ENCODE results near the gene S100A11. TPM values are rescaled to one million over a fixed set of nuclear protein-coding genes. Genes with fewer than 3 reads are reported as not detected.
A peak's percentile ranks its signal among the peaks of the same experiment; 100 is the strongest.

S100A11 gene
- total RNA-seq, 5 donors from 2014 or later (not counting 1 experiment from before 2014, with no cell fraction given) = 37.3 to 254 (median 195) TPM

DNA sequence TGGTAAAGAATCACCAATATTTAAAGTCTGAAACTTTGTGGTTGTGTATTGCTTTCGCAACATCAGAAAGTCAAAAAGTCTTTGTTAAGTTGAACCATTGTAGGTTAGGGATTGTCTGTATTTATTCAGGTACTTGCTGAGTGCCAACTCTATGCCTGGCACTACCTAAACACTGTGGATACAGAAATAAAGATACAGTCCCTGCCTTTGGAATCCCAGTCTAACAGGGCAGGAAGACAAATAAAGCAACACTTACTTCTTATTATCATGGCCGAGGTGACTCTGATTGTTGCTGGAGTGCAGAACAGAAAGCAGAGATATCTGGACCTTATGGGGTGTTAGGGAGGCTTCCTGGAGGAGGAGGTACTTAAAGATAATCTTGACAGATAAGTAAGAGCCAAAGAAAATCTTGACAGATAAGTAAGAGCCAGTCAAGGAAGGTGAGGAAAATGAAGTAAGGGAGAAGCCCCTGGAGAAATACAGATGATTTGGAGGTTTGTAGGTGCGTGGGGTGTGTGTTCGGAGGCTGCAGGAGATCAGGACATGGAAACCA, 31.4 kb downstream of the S100A11 start:
- Histone ChIP-seq H3K27me3 (replicated peaks in 1 of 2; ENCODE audit: control insufficient read depth in 2 of 2, extremely low read depth in 1 of 2, insufficient read depth in 2 of 2, low read length in 1 of 2) (peaks cover 2 to 3% of the 10 kb centered on the region in 2 experiments), H3K27ac (ENCODE audit: low read length) (no peak overlapping the region), H3K4me1 (ENCODE audit: control insufficient read depth in 1 of 2, extremely low read depth in 1 of 2, insufficient read depth in 2 of 2, low read length in 2 of 2) (no peaks in the 10 kb centered on the region), H3K4me3 (ENCODE audit: control insufficient read depth in 1 of 2, extremely low read depth in 1 of 2, low read length in 1 of 2) (no peak overlapping the region), H3K36me3 (ENCODE audit: control insufficient read depth in 2 of 2, extremely low read depth in 1 of 2, insufficient read depth in 1 of 2, low read length in 1 of 2) (no peaks in the 10 kb centered on the region), H3K9me3 (no peaks in the 10 kb centered on the region)
- H3K27me3 Mint-ChIP-seq = peaks cover 7 to 13% of the 10 kb centered on the region in 2 donors
- H3K27ac Mint-ChIP-seq = no peak overlapping the region
- H3K4me1 Mint-ChIP-seq = peaks cover 0 to 5% (median 0%) of the 10 kb centered on the region in 3 donors
- CTCF ChIA-PET = interaction anchor here (0.6 to 7.7 kb wide), 7 partner anchors 9 to 561 kb away, joined by 3 to 71 read pairs (median 4); no protein-coding TSS in a partner anchor
- DNase-seq = no peak
- no peaks in the 10 kb centered on the region for H3K36me3 Mint-ChIP-seq
- no peaks in the 10 kb centered on the region for H3K9me3 Mint-ChIP-seq
- WGBS (ENCODE audit: insufficient coverage) = 63% methylated on average over 2 of the region's 4 CpGs
- POLR2A ChIA-PET = no interaction called here
- H3K4me3 Mint-ChIP-seq = no peak overlapping the region
- no peak for ATAC-seq (replicated peaks in 1 of 4)

DNA sequence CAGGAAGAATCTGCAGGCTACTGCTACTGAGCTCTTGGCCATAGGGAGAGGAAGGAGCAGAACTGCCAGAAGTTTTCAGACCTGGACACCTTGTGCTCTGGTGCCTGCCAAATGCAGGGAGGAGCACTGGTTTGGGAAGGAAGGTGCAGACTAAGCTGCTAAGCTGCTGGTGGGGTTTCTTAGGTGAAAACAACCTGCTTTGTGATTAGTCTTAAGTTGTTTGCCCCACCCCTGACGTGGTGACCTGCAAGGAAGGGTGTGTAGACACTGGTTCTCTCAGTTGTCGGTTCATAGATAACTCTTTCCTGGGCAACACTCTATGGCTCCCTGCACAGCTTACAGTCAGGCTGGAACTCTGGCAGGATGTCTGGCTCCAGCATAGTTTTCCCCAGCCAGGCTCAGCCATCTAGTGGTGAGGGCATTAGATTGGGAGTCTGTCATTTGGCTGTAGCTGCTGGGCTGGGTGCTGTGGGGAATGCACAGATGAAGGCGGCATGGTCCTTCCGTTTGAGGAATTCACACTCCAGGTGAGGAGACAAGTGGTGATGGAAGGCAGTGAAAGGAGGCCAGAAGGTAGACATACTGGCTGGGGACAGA, 32.9 kb downstream of the S100A11 start:
- no peak for DNase-seq
- no peaks in the 10 kb centered on the region for H3K9me3 Mint-ChIP-seq
- Histone ChIP-seq H3K27ac (ENCODE audit: low read length) (no peak overlapping the region), H3K36me3 (ENCODE audit: control insufficient read depth in 2 of 2, extremely low read depth in 1 of 2, insufficient read depth in 1 of 2, low read length in 1 of 2) (no peaks in the 10 kb centered on the region), H3K4me3 (ENCODE audit: control insufficient read depth in 1 of 2, extremely low read depth in 1 of 2, low read length in 1 of 2) (no peak overlapping the region), H3K4me1 (ENCODE audit: control insufficient read depth in 1 of 2, extremely low read depth in 1 of 2, insufficient read depth in 2 of 2, low read length in 2 of 2) (no peaks in the 10 kb centered on the region), H3K27me3 (replicated peaks in 1 of 2; ENCODE audit: control insufficient read depth in 2 of 2, extremely low read depth in 1 of 2, insufficient read depth in 2 of 2, low read length in 1 of 2) (peaks cover 2 to 3% of the 10 kb centered on the region in 2 experiments), H3K9me3 (no peaks in the 10 kb centered on the region)
- ATAC-seq (replicated peaks in 1 of 4) = no peak
- POLR2A ChIA-PET = no interaction called here
- peaks cover 0 to 5% (median 0%) of the 10 kb centered on the region in 3 donors for H3K4me1 Mint-ChIP-seq
- H3K4me3 Mint-ChIP-seq = no peak overlapping the region
- WGBS (ENCODE audit: insufficient coverage) = 81% methylated on average over 3 of the region's 4 CpGs
- no peaks in the 10 kb centered on the region for H3K36me3 Mint-ChIP-seq
- CTCF ChIA-PET = interaction anchor here (0.7 to 7.7 kb wide), 6 partner anchors 14 to 104 kb away, joined by 3 to 95 read pairs (median 4); no protein-coding TSS in a partner anchor
- H3K27ac Mint-ChIP-seq = no peak overlapping the region
- peaks cover 7 to 9% of the 10 kb centered on the region in 2 donors for H3K27me3 Mint-ChIP-seq

DNA sequence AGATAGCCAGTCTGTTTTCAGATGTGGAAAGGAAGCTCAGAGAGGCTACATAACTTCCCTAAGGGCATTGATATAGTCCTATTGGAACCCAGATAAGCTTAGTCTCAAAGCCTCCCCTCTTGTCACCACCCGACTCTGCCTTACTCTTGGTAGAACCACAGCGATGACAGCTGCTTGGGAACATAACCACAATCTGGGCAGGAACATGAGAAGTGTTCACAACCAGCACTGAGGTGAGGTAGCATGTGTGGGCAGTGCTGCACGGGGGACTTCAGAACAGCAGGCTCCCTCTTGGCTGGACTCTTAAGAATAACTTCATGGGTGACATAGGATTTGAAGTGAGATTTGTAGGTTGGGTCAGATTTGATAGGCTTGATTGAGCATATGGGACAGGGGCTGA, 33.8 kb downstream of the S100A11 start:
- 35% methylated on average over 2 of the region's 3 CpGs for WGBS (ENCODE audit: insufficient coverage)
- H3K4me3 ChIP-seq (ENCODE audit: control insufficient read depth in 1 of 2, extremely low read depth in 1 of 2, low read length in 1 of 2) = no peak overlapping the region
- H3K9me3 ChIP-seq = no peaks in the 10 kb centered on the region
- H3K27me3 ChIP-seq (replicated peaks in 1 of 2; ENCODE audit: control insufficient read depth in 2 of 2, extremely low read depth in 1 of 2, insufficient read depth in 2 of 2, low read length in 1 of 2) = peaks cover 3% of the 10 kb centered on the region in 2 experiments
- ChIA-PET CTCF (interaction anchor here (0.6 to 7.7 kb wide), 10 partner anchors 13 to 103 kb away, joined by 3 to 95 read pairs (median 4); no protein-coding TSS in a partner anchor), POLR2A (no interaction called here)
- H3K36me3 ChIP-seq (ENCODE audit: control insufficient read depth in 2 of 2, extremely low read depth in 1 of 2, insufficient read depth in 1 of 2, low read length in 1 of 2) = no peaks in the 10 kb centered on the region
- Mint-ChIP-seq H3K9me3 (no peaks in the 10 kb centered on the region), H3K27ac (no peak overlapping the region), H3K27me3 (peaks cover 7 to 9% of the 10 kb centered on the region in 2 donors), H3K36me3 (no peaks in the 10 kb centered on the region), H3K4me1 (peaks cover 0 to 5% (median 0%) of the 10 kb centered on the region in 3 donors), H3K4me3 (no peak overlapping the region)
- no peak for DNase-seq
- H3K27ac ChIP-seq (ENCODE audit: low read length) = no peak overlapping the region
- no peaks in the 10 kb centered on the region for H3K4me1 ChIP-seq (ENCODE audit: control insufficient read depth in 1 of 2, extremely low read depth in 1 of 2, insufficient read depth in 2 of 2, low read length in 2 of 2)
- ATAC-seq (replicated peaks in 1 of 4) = no peak

DNA sequence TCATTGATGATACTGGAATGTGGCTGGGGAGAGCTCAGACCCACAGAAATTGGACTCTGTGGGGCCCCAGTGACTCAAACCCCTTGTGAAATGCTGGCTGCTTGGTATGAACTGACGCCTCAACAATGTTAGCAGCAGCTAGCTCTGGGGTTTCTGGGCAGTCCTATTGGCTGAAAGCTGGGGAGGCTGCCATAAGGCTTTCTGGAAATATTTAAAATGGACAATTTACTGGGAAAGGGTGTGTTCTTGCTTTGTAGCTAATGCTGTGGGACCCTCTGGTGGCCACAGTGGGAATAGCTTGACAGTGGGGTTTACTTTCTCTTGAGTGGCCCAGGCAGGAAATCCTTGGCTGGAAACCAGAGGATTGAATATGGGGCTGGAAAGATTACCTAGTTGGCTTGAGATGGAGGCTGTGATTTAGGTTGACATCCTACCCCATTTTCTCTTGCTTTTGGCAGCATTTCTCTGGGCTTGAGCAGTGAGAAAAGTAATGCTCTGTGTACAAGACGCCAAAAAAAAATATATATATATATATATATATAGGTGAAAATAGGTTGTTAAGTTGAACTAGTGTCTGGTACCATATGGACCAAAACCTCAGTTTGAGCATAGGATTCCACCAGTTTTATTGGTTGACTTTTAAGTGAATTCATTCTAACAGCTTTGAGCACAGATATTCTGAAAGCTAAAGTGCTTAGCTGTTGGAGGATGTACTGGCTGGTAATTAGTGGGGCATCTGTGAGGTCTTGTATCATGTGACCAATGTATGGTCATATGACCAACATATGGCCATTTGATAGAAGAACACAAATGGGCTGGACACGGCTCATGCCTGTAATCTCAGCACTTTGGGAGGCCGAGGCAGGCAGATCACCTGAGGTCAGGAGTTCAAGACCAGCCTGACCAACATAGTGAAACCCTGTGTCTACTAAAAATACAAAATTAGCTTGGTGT, 34.9 kb downstream of the S100A11 start:
- peaks cover 7 to 9% of the 10 kb centered on the region in 2 donors for H3K27me3 Mint-ChIP-seq
- no peak overlapping the region for H3K4me3 Mint-ChIP-seq
- H3K4me1 Mint-ChIP-seq = peaks cover 0 to 5% (median 0%) of the 10 kb centered on the region in 3 donors

DNA sequence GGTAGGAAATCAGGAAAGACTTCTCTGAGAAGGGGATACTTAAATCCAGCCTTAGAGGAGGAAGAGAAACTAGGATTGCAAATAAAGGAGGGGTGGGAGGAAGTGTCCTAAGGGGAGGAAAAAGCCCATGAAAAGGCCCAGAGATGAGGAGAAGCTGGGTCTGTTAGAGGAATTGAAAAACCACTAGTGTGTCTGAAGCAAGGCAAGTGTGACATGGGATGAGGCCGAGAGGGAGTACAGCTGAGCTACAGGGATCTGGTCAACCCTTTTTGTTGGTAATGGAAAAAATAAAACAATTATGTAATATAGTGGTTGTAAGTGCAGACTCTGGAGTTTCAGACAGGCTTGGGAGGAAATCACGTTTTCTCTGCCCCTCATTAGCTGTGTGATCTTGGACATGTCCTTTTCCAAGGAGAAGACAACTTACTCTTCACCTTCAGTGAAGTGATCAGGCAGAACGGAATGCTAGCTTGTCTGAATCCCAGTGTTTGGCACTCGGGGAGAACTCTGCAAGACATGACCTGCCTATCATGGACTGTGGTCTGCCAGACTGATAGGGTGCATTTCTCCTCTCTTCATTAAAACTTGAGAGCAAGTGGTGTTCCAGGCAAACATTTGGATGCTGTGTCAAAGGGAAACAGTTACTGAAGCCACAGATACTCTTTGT, 35.7 kb downstream of the S100A11 start:
- Mint-ChIP-seq H3K4me1 (peaks cover 0 to 5% (median under 1%) of the 10 kb centered on the region in 3 donors), H3K9me3 (no peaks in the 10 kb centered on the region), H3K27ac (no peak overlapping the region), H3K4me3 (no peak overlapping the region), H3K36me3 (no peaks in the 10 kb centered on the region), H3K27me3 (peaks cover 7 to 9% of the 10 kb centered on the region in 2 donors)
- no peak for ATAC-seq (replicated peaks in 1 of 4)
- ChIA-PET CTCF (interaction anchor here (0.6 to 7.7 kb wide), 35 partner anchors 9 to 550 kb away, joined by 3 to 95 read pairs (median 4); no protein-coding TSS in a partner anchor), POLR2A (interaction anchor here in 1 of 2 donors (0.6 to 1.1 kb wide), 2 partner anchors 95 to 1634 kb away, joined by 3 to 5 read pairs; no protein-coding TSS in a partner anchor)
- H3K27ac ChIP-seq (ENCODE audit: low read length) = no peak overlapping the region
- peaks cover 0 to 4% of the 10 kb centered on the region in 2 experiments for H3K4me1 ChIP-seq (ENCODE audit: control insufficient read depth in 1 of 2, extremely low read depth in 1 of 2, insufficient read depth in 2 of 2, low read length in 2 of 2)
- H3K27me3 ChIP-seq (replicated peaks in 1 of 2; ENCODE audit: control insufficient read depth in 2 of 2, extremely low read depth in 1 of 2, insufficient read depth in 2 of 2, low read length in 1 of 2) = peaks cover 0 to 3% of the 10 kb centered on the region in 2 experiments
- H3K4me3 ChIP-seq (ENCODE audit: control insufficient read depth in 1 of 2, extremely low read depth in 1 of 2, low read length in 1 of 2) = no peak overlapping the region
- H3K36me3 ChIP-seq (ENCODE audit: control insufficient read depth in 2 of 2, extremely low read depth in 1 of 2, insufficient read depth in 1 of 2, low read length in 1 of 2) = no peaks in the 10 kb centered on the region
- no peaks in the 10 kb centered on the region for H3K9me3 ChIP-seq
- 85% methylated on average over 3 of the region's 4 CpGs for whole genome bisulfite sequencing (ENCODE audit: insufficient coverage)
- DNase-seq = no peak

More for the DNA sequence above, 34.9 kb downstream of the S100A11 start:
- Mint-ChIP-seq H3K9me3 (no peaks in the 10 kb centered on the region), H3K36me3 (no peaks in the 10 kb centered on the region), H3K27ac (no peak overlapping the region)
- peaks cover 3% of the 10 kb centered on the region in 2 experiments for H3K27me3 ChIP-seq (replicated peaks in 1 of 2; ENCODE audit: control insufficient read depth in 2 of 2, extremely low read depth in 1 of 2, insufficient read depth in 2 of 2, low read length in 1 of 2)
- no peaks in the 10 kb centered on the region for H3K9me3 ChIP-seq
- no peak overlapping the region for H3K4me3 ChIP-seq (ENCODE audit: control insufficient read depth in 1 of 2, extremely low read depth in 1 of 2, low read length in 1 of 2)
- WGBS (ENCODE audit: insufficient coverage) = 9% methylated on average over 1 of the region's 4 CpGs
- DNase-seq (peak; percentile 28 to 86 (median 70)), ATAC-seq (replicated peaks in 1 of 4) (peak; percentile 71 to 84 (median 76))
- ChIA-PET POLR2A (interaction anchor here in 1 of 2 donors (1.1 kb wide), 1 partner anchor 1633 kb away, joined by 5 read pairs; no protein-coding TSS in a partner anchor), CTCF (interaction anchor here (0.6 to 7.7 kb wide), 39 partner anchors 8 to 582 kb away, joined by 3 to 95 read pairs (median 4); no protein-coding TSS in a partner anchor)
- H3K27ac ChIP-seq (ENCODE audit: low read length) = no peak overlapping the region
- H3K4me1 ChIP-seq (ENCODE audit: control insufficient read depth in 1 of 2, extremely low read depth in 1 of 2, insufficient read depth in 2 of 2, low read length in 2 of 2) = no peaks in the 10 kb centered on the region
- H3K36me3 ChIP-seq (ENCODE audit: control insufficient read depth in 2 of 2, extremely low read depth in 1 of 2, insufficient read depth in 1 of 2, low read length in 1 of 2) = no peaks in the 10 kb centered on the region
